ENCODE results near the gene BDNF.

- TF ChIP-seq CTCF (IDR thresholded peaks at IDR 0.05; ENCODE audit: poor library complexity) (no peak), EZH2 (IDR thresholded peaks at IDR 0.05; ENCODE audit: borderline replicate concordance) (no peak), EZH2phosphoT487 (IDR thresholded peaks at IDR 0.05; ENCODE audit: low read depth, severe bottlenecking, unreplicated experiment) (no peak)
Measured at GRCh38 chr11:27619763-27620335, 80.4 kb downstream of the BDNF start.

All from hepatocyte (in vitro differentiated cells).